Measurements from ENCODE around the gene BUD23. TPM values are rescaled to one million over a fixed set of nuclear protein-coding genes. Genes with fewer than 3 reads are reported as not detected.

BUD23 gene
- total RNA-seq, 1 experiment from 2014 or later = 124 TPM

GRCh38 chr7:73740212-73740611 lies 56.8 kb downstream of the BUD23 start:
- H3K27ac ChIP-seq (ENCODE audit: low read length) = no peak overlapping the region
- H3K9ac ChIP-seq (ENCODE audit: low read length) = no peak overlapping the region
- H4K20me1 ChIP-seq (ENCODE audit: low read length) = peaks cover 10% of the 10 kb centered on the region; the same call in 1 of the 2 replicates
- no peak for TF ChIP-seq EZH2phosphoT487 (IDR thresholded peaks at IDR 0.05; ENCODE audit: borderline replicate concordance, low read length)
- peaks cover 32% of the 10 kb centered on the region for H3K4me1 ChIP-seq (ENCODE audit: insufficient read depth, low read length)
- intact Hi-C loops (cut with micrococcal nuclease) = no loop called here
- H3K9me3 ChIP-seq (ENCODE audit: low read length) = no peaks in the 10 kb centered on the region
- no peaks in the 10 kb centered on the region for H3K27me3 ChIP-seq (ENCODE audit: low read length)
- H3K36me3 ChIP-seq (ENCODE audit: low read depth, low read length) = peaks cover 7% of the 10 kb centered on the region; the same call in 1 of the 2 replicates
- BruUV-seq (replicated peaks) = no TSS peak
- ChIA-PET POLR2A (ENCODE audit: unreplicated experiment) (no interaction called here), CTCF (interaction anchor here (0.9 kb wide), 1 partner anchor 835 kb away, joined by 5 read pairs; no protein-coding TSS in a partner anchor)
- no peak for DNase-seq
- H3K4me3 ChIP-seq (ENCODE audit: low read length) = no peak overlapping the region
- H3K79me2 ChIP-seq (ENCODE audit: low read length) = peaks cover 21% of the 10 kb centered on the region
- H3K9me2 ChIP-seq (replicated peaks; ENCODE audit: low read length) = no peaks in the 10 kb centered on the region
- H2AFZ ChIP-seq (ENCODE audit: low read length) = no peak overlapping the region
- ATAC-seq = no peak
- H3K4me2 ChIP-seq (ENCODE audit: low read length) = no peak overlapping the region
- no peaks in the 10 kb centered on the region for H3F3A ChIP-seq (ENCODE audit: low read length, unreplicated experiment)

DNA sequence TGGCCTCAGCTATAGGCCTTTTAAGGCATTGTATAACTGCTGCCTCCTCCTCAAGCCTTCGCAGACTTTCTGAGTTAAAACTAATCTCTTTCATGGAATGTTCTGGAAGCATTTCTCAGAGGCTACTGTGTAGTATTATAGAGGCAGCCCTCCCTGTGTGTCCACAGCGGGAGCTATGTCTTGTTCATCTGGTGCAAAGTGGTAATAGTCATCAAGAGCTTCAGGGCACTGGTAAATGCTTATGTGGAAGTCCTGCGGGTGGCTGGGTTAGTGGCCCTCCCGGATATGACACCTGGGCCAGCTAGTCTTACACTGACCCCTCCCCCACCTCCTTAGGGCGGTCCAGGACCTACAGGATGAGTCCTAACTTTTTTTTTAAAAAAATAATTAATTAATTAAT lies 57.4 kb downstream of the BUD23 start:
- no peaks in the 10 kb centered on the region for H3K9me3 ChIP-seq (ENCODE audit: low read length)
- H3K4me2 ChIP-seq (ENCODE audit: low read length) = no peak overlapping the region
- ATAC-seq (no peak), DNase-seq (no peak)
- no peak overlapping the region for H2AFZ ChIP-seq (ENCODE audit: low read length)
- no peaks in the 10 kb centered on the region for H3F3A ChIP-seq (ENCODE audit: low read length, unreplicated experiment)
- peaks cover 30% of the 10 kb centered on the region for H3K4me1 ChIP-seq (ENCODE audit: insufficient read depth, low read length)
- H3K27me3 ChIP-seq (ENCODE audit: low read length) = no peaks in the 10 kb centered on the region
- H3K27ac ChIP-seq (ENCODE audit: low read length) = no peak overlapping the region
- TF ChIP-seq, protein P1, sequence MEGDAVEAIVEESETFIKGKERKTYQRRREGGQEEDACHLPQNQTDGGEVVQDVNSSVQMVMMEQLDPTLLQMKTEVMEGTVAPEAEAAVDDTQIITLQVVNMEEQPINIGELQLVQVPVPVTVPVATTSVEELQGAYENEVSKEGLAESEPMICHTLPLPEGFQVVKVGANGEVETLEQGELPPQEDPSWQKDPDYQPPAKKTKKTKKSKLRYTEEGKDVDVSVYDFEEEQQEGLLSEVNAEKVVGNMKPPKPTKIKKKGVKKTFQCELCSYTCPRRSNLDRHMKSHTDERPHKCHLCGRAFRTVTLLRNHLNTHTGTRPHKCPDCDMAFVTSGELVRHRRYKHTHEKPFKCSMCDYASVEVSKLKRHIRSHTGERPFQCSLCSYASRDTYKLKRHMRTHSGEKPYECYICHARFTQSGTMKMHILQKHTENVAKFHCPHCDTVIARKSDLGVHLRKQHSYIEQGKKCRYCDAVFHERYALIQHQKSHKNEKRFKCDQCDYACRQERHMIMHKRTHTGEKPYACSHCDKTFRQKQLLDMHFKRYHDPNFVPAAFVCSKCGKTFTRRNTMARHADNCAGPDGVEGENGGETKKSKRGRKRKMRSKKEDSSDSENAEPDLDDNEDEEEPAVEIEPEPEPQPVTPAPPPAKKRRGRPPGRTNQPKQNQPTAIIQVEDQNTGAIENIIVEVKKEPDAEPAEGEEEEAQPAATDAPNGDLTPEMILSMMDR (conservative IDR thresholded peaks at IDR 0.05; ENCODE audit: low read depth, low read length) = no peak
- TF ChIP-seq EZH2phosphoT487 (IDR thresholded peaks at IDR 0.05; ENCODE audit: borderline replicate concordance, low read length) (no peak), EZH2 (IDR thresholded peaks at IDR 0.05; ENCODE audit: low read length, unreplicated experiment) (no peak)
- ChIA-PET CTCF (interaction anchor here (0.9 kb wide), 1 partner anchor 834 kb away, joined by 5 read pairs; no protein-coding TSS in a partner anchor), POLR2A (ENCODE audit: unreplicated experiment) (no interaction called here)
- no peaks in the 10 kb centered on the region for H3K9me2 ChIP-seq (replicated peaks; ENCODE audit: low read length)
- H3K9ac ChIP-seq (ENCODE audit: low read length) = no peak overlapping the region
- H3K36me3 ChIP-seq (ENCODE audit: low read depth, low read length) = peaks cover 7% of the 10 kb centered on the region; the same call in 1 of the 2 replicates
- intact Hi-C loops (cut with micrococcal nuclease) = no loop called here
- H3K4me3 ChIP-seq (ENCODE audit: low read length) = no peak overlapping the region
- peaks cover 10% of the 10 kb centered on the region; the same call in 1 of the 2 replicates for H4K20me1 ChIP-seq (ENCODE audit: low read length)
- no TSS peak for BruUV-seq (replicated peaks)
- H3K79me2 ChIP-seq (ENCODE audit: low read length) = peaks cover 21% of the 10 kb centered on the region

DNA sequence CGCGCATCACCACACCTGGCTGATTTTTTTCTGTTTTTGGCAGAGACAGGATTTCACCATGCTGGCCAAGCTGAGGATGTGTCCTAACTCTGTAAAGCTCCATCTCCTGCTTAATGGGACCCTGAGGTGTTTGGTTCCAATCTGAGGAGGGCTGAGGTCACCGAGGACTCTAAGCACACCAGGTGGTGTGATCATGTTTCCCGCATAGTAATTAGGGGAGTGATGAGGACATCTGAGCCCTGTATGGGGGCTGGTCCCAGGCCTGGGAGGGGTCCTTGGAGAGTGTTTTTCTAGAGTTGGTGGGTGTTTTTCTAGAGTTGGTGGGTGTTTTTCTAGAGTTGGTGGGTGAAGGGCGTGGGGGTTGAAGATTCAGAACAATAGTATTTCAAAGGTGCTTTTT lies 58.2 kb downstream of the BUD23 start:
- Histone ChIP-seq H4K20me1 (ENCODE audit: low read length) (peaks cover 10% of the 10 kb centered on the region; the same call in 1 of the 2 replicates), H3K79me2 (ENCODE audit: low read length) (peaks cover 21% of the 10 kb centered on the region), H3F3A (ENCODE audit: low read length, unreplicated experiment) (no peaks in the 10 kb centered on the region), H3K9me2 (replicated peaks; ENCODE audit: low read length) (no peaks in the 10 kb centered on the region), H3K4me3 (ENCODE audit: low read length) (no peak overlapping the region), H3K4me2 (ENCODE audit: low read length) (no peak overlapping the region), H2AFZ (ENCODE audit: low read length) (no peak overlapping the region), H3K9ac (ENCODE audit: low read length) (no peak overlapping the region), H3K27me3 (ENCODE audit: low read length) (no peaks in the 10 kb centered on the region), H3K36me3 (ENCODE audit: low read depth, low read length) (peaks cover 7% of the 10 kb centered on the region; the same call in 1 of the 2 replicates), H3K9me3 (ENCODE audit: low read length) (no peaks in the 10 kb centered on the region), H3K4me1 (ENCODE audit: insufficient read depth, low read length) (peaks cover 30% of the 10 kb centered on the region), H3K27ac (ENCODE audit: low read length) (no peak overlapping the region)
- POLR2A ChIA-PET (ENCODE audit: unreplicated experiment) = no interaction called here
- TF ChIP-seq EZH2phosphoT487 (IDR thresholded peaks at IDR 0.05; ENCODE audit: borderline replicate concordance, low read length) (no peak), EZH2 (IDR thresholded peaks at IDR 0.05; ENCODE audit: low read length, unreplicated experiment) (no peak)
- TF ChIP-seq, protein P1 (conservative IDR thresholded peaks at IDR 0.05; ENCODE audit: low read depth, low read length) = no peak
- intact Hi-C loops (cut with micrococcal nuclease) = no loop called here
- no TSS peak for BruUV-seq (replicated peaks)
- CTCF ChIA-PET = no interaction called here
- DNase-seq (no peak), ATAC-seq (no peak)

All from PC-3 (cell line).